ENCODE measurements around the gene CCDC112.

DNA sequence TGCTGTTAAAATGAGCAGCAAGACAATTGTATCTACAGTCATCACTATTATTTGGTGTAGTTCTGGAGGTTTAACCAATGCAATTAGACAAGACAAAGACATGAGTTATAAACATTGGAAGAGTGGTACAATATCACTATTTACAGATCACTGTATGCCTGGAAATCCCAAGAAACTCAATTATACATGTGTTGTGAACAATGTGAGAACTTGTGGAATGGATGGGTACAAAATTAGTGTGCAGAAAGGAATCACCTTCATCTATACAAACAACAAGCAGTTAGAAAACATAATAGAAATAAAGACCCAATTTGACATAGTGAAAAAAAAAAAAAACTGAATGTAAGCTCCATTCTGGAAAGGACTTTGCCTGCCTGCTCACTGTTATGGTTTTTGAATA is 12.4 kb upstream of the CCDC112 start:
- TF ChIP-seq, protein P1, sequence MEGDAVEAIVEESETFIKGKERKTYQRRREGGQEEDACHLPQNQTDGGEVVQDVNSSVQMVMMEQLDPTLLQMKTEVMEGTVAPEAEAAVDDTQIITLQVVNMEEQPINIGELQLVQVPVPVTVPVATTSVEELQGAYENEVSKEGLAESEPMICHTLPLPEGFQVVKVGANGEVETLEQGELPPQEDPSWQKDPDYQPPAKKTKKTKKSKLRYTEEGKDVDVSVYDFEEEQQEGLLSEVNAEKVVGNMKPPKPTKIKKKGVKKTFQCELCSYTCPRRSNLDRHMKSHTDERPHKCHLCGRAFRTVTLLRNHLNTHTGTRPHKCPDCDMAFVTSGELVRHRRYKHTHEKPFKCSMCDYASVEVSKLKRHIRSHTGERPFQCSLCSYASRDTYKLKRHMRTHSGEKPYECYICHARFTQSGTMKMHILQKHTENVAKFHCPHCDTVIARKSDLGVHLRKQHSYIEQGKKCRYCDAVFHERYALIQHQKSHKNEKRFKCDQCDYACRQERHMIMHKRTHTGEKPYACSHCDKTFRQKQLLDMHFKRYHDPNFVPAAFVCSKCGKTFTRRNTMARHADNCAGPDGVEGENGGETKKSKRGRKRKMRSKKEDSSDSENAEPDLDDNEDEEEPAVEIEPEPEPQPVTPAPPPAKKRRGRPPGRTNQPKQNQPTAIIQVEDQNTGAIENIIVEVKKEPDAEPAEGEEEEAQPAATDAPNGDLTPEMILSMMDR (IDR thresholded peaks at IDR 0.05; ENCODE audit: borderline replicate concordance, extremely low read depth, low read length, poor library complexity, severe bottlenecking), result no peak
- no peak for TF ChIP-seq EZH2 (IDR thresholded peaks at IDR 0.05; ENCODE audit: borderline replicate concordance, low read depth, low read length, severe bottlenecking)

All from DND-41 (cell line).